ENCODE results near the gene MAP3K12.

Gene MAP3K12

GRCh38 chr12:53507603-53507885, 8.3 kb upstream of the MAP3K12 start:
- no peak for DNase-seq (ENCODE audit: low spot score)

- no peak for DNase-seq (ENCODE audit: low spot score)
Measured at GRCh38 chr12:53506881-53507602, 7.8 kb upstream of the MAP3K12 start, which contains the start of gene NPFF. NPFF (minus strand) TSS chr12:53507484; CDS start chr12:53507474, 10 bp downstream.

GRCh38 chr12:53506450-53506785, 7.2 kb upstream of the MAP3K12 start:
- DNase-seq (ENCODE audit: low spot score) = no peak

GRCh38 chr12:53505555-53506449, 6.5 kb upstream of the MAP3K12 start:
- DNase-seq (ENCODE audit: low spot score) = no peak

DNA sequence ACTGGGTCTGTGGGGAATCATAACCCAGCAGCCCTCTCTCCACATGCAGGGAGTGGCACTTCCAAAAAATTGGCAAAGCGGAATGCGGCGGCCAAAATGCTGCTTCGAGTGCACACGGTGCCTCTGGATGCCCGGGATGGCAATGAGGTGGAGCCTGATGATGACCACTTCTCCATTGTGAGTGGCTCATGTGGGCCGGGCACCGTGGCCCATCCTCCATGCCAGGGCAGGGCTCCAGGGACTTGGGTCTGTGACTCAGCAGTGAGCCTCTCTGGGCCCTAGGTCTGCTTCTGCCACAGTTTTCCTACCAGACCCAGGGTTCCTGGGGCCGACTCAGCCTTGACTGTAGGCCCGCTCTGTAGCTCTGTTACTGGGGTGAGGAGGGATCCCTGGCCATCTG, 5.8 kb upstream of the MAP3K12 start:
- no peak for DNase-seq (ENCODE audit: low spot score)

GRCh38 chr12:53504004-53504920, 5.0 kb upstream of the MAP3K12 start:
- DNase-seq (ENCODE audit: low spot score) = no peak

- DNase-seq (ENCODE audit: low spot score) = no peak
Measured at GRCh38 chr12:53502983-53503728, 3.9 kb upstream of the MAP3K12 start.

DNA sequence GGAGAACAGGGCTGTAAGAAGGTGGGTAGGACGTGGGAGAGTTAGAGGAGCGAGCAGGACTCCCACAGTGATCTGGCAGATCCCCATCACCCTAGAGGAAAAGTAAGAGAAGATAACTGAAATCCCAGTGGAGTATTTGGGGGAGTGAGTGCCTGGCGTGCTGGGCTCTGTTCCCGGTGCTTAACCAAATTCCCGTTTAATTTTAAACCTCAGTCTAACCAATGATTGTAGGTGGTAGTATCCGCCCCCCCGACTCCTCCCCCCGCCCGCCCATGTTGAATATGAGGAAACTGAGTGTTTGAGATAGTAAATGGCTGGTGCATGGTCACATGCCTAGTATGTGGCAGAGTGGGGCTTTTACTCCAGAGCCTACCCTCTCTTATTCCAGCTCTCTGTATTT, 3.1 kb upstream of the MAP3K12 start:
- DNase-seq (ENCODE audit: low spot score) = no peak

DNA sequence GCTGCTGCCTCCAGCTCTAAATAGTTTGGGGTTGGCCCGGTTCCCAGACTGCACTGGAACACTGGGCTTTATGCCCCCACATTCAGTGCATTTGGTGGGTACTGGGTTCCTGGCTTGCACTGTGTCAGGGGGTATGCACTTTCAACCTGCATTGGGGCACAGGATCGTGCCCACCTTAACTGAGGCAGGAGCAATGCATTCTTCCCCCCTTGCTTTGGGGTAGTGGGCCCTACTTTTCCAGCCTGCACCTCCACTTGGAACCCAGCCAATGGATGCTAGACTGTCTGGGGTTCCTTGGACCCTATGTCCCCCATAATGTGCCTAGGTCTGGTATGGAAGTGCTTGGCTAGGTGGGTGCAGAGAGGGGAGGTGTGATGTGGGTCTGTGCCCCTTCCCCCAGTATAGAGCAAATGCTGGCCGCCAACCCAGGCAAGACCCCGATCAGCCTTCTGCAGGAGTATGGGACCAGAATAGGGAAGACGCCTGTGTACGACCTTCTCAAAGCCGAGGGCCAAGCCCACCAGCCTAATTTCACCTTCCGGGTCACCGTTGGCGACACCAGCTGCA, 2.4 kb upstream of the MAP3K12 start:
- DNase-seq (ENCODE audit: low spot score) = no peak

DNA sequence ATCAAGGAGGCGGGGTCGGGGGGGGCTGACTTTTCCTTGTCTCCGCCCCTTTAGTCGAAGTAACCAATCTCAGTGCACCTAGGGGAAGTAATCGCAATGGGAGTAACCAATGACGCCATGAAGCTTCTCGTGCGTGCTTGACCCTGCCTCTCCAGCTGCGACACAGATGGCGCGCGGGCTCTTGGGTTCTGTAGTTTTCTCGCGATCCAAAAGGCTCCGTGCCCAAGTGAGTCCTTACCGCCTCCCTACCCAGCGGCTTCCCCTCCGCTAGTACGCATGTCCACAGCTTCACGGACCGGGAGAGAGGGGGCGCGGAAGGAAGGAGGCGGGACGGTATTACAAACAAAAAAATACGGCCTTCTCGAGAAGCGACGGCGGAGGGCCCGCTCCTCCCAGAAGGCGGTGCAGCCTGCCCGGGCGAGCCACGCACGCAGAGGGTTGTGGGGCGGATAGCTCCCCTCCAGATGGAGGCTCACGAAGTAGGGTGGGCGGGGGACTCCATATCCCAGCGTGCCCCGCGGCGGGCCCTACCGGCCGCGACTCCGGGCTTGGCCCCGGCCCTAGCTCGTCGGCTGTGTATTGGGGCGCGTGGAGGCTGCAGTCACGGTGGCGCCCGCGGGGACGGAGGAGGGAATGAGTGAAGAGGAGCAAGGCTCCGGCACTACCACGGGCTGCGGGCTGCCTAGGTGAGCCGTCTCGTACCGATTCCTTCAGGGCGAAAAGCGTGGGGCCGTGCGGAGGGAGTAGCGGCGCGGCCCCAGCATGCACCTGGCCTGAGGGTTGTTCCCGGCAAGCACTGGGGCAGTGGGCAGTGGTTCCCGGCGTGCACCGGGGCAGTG, 1.7 kb upstream of the MAP3K12 start, which contains the start of gene TARBP2:
TARBP2 (plus strand) TSS at position 508 of the 839 bp plus-strand sequence; CDS start at position 634, 126 bp downstream.
- peak; percentile 92 for DNase-seq (ENCODE audit: low spot score)

GRCh38 chr12:53500142-53500775, 1.0 kb upstream of the MAP3K12 start:
- DNase-seq (ENCODE audit: low spot score) = no peak

- DNase-seq (ENCODE audit: low spot score) = no peak
Measured at GRCh38 chr12:53498235-53498630, 1.0 kb downstream of the MAP3K12 start.

GRCh38 chr12:53497461-53497860, 1.8 kb downstream of the MAP3K12 start:
- no peak for DNase-seq (ENCODE audit: low spot score)

DNA sequence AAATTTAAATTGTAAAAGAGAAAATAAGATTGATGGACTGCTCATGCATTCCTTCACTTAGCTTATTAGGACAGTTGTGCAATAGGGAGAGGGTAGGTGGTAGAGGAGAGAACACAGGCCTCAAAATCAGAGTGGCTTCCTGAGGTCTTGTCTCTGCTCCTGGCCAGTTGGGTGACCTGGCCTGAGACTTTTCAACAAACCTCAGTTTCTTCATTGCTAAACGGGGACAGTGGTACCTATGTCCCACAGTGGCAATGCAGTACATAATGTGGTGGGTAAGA, 2.6 kb downstream of the MAP3K12 start:
- DNase-seq (ENCODE audit: low spot score) = no peak

GRCh38 chr12:53495903-53496751, 3.1 kb downstream of the MAP3K12 start:
- no peak for DNase-seq (ENCODE audit: low spot score)

GRCh38 chr12:53493610-53494391, 5.5 kb downstream of the MAP3K12 start:
- DNase-seq (ENCODE audit: low spot score) = no peak

- peak; percentile 96 for DNase-seq (ENCODE audit: low spot score)
Measured at GRCh38 chr12:53492830-53493609, 6.2 kb downstream of the MAP3K12 start.

GRCh38 chr12:53492188-53492587, 7.1 kb downstream of the MAP3K12 start:
- peak; percentile 46 for DNase-seq (ENCODE audit: low spot score)
